Stimulated activated CD4-positive, alpha-beta T cell treated with anti-CD3 and anti-CD28 coated beads, Interleukin-12 subunit alpha, Interleukin-12 subunit beta, amount 100 ng/mL, for 48 hours (primary cell): ENCODE measurements around the gene RNF208.

Source experiments
- DNase-seq, 3 donors: peaks; one replicate each; pipeline ENCODE4 v3.0.0-alpha.2; 2020; ENCODE audit warnings: low read depth in 2 of 3, low spot score in 1 of 3

The RNF208 gene

DNA sequence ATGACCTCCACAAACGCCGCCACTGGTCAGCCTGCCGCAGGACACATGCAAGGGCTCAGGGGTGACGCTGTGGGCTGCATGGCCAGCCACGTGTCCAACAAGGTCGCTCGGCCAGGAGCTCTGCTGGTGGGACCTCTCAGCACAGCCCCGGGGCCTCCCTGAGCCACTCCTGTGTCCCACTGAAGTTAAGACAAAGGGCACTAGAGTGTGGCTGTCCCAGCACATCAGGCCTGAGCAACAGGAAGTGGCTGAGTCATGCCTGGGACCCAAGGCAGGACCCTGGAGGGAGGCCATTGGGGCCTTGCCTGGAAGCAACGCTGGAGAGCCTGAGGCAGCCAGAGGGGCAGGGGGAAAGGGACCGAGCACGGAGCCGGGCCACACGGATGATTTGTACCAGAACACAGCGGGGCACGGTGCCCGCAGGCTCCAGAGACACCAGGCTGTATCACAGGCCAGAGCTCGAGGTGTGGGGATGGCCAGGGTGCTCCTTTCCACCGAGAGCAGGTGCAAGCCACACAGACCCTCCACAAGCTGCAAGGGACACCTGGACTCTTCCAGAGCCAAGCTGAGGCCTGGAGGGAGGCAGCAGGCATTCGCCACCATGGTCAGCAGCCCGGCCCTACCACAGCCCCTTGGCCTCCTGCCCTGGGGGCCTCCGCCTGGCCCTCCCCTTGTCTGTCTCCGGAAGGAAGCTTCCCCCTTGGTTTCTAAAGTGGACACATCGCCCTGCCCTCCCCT is 43.7 kb downstream of the RNF208 start:
- no peak for DNase-seq

DNA sequence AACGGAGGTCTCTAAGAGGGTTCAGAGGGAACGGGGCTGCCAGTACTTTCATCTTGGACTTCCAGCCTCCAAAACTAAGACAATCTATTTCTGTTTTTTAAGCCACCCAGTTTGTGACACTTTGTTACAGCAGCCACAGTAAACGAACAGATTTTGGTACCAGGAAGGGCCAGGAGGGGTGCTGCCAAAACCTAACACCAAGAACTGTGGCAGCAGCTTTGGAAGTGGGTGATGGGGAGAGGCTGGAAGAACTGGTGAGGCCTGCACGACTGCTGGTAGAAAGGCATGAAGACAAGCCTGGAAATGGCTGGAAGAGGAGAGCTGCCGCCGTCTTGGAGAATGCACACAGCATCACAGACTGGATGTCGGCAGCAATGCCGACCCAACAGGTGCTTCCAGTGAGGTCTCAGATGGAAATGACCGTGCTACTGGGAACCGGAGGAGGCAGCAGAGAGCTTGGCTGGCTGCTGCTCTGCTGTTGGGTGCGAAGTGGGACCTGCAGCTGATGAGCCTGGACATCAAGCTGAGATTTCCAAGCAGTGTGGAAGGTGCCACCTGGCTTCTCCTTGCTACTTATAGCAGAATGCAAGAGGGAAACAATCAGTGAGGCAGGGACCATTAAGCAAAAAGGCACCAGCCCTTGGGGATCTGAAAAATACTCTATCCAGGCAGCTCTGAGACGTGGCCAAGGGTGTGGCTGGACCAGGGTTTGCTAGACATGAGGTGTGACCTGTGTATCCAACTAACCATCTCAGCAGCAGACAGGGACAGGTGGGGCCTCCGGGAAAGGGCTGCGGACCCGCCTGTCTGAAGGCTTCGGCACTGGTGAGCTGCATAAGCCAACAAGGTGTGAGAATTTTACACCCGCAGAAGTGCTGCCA is 45.5 kb downstream of the RNF208 start:
- DNase-seq = no peak

DNA sequence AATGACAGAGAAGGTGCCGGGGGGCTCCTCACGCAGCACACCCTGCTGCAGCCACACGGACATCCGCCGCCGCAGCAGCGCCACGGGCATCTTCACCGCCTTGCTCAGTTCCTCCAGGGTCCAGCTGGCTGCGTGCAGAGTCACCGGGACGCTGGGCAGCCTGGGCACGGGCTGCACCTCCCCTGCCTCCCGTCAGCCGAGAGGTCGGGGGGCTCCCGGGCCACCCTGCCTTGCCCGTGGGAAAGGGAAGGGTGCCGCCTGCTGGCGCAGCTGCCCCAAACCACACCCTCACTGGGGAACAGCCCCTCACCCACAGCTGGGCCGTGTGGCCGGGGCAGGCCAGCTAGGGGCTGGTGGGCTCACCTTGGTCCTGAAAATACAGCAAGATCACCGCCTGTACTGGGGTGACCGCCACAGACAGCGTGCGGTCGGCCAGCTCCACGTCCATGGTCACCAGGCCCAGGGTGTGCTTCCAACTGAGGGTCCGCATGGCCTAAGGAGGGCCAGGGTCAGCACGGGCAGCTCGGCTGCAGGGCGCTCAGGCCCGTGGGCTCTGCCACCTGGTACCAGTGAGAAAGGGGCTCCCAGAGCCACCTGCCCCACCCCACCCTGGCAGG is 46.6 kb downstream of the RNF208 start:
- no peak for DNase-seq

GRCh38 chr9:137174722-137175293 is 47.2 kb downstream of the RNF208 start:
- DNase-seq = no peak

DNA sequence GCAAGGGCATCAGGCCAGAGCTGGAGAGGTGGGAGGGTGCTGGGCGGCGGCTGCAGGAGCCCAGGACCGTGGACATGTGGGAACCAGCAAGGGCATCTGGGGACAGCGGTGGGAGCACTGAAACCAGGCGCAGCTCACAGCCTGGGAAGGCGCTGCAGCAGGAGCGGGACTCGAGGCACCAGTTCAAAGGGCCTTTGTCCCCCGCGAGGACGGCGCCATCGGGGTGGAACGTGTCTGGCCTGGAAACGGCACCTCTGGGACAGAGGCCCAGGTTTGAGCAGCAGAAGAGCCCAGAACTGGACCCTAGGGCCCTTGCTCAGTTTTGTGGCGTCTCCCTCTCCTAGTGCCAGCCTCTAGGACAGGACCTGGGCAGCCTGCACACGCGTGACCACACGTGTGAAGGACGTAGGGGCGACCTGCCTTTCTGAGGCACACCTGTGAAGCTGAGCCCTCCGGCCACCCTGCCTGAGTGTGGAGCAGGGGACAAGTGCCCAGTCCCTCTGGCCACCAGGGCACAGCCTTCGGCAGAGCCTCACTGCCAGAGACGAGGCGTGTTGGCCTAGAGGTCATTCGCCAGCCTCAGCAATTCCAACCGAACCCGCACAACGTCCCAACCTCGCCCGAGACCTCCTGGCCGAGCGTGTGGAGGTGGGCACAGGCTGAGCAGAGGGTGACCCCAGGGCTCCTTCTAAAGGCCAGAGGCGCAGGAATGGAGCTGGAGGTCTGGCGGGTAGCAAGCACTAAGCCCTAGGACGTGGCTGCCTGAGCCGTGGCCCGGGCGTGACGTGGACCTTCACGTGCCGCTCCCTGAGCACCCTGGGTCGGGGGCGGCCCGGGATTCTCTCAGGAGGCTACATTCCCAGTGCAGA is 48.0 kb downstream of the RNF208 start:
- DNase-seq = no peak

- no peak for DNase-seq
Observed at GRCh38 chr9:137172901-137173795, 48.9 kb downstream of the RNF208 start.

- DNase-seq = no peak
Observed at GRCh38 chr9:137171149-137171900, 50.7 kb downstream of the RNF208 start.

- no peak for DNase-seq
Observed at GRCh38 chr9:137170486-137171148, 51.4 kb downstream of the RNF208 start.
